Urinary bladder (tissue), 4 donors: Measurements from ENCODE around the gene TMEM94. TPM values are rescaled to one million over a fixed set of nuclear protein-coding genes. Genes with fewer than 3 reads are reported as not detected.

Experiments used
- DNase-seq: peaks from one replicate; pipeline ENCODE4 v3.0.0-alpha.2; 2015; ENCODE audit errors: extremely low spot score
- H3K27ac ChIP-seq: one replicate; pipeline ENCODE4 v1.5.1; 2013; ENCODE audit warnings: low read depth, mild to moderate bottlenecking, moderate library complexity
- H3K36me3 ChIP-seq: one replicate; pipeline ENCODE4 v1.6.1; 2013; ENCODE audit warnings: mild to moderate bottlenecking, moderate library complexity; ENCODE audit not compliant: insufficient read depth
- H3K4me1 ChIP-seq: one replicate; pipeline ENCODE4 v1.6.1; 2013; ENCODE audit warnings: mild to moderate bottlenecking, moderate library complexity; ENCODE audit not compliant: insufficient read depth
- H3K4me3 ChIP-seq: one replicate; pipeline ENCODE4 v1.5.1; 2013; ENCODE audit warnings: low read depth, low read length
- WGBS: extraction: QIAGEN DNeasy Blood & Tissue Kit; methylation state at CpG from one replicate; pipeline ENCODE4 v1.1.7; 2013; 5-methylcytosine and 5-hydroxymethylcytosine counted together
- polyA plus RNA-seq: library from polyadenylated mRNA; stranded (reverse); fragments of 200-250 nt; gene quantifications from one replicate; pipeline ENCODE4 v1.2.3, GENCODE V29; 2013
- total RNA-seq: library from RNA; depleted of rRNA; stranded (reverse); fragments of >200 nt; gene quantifications from one replicate; pipeline ENCODE4 v1.2.3, GENCODE V29; 2014
- donor health status: healthy with polysubstance abuse.
- donor health status: healthy.

The TMEM94 gene
- total and polyA plus RNA-seq, 2 donors: 24.9 to 45.8 TPM

- no peak overlapping the region for H3K27ac ChIP-seq
- peak; percentile 40 for DNase-seq
- peak overlapping the region; percentile 86 for H3K4me3 ChIP-seq
- H3K4me1 ChIP-seq: peaks cover 2% of the 10 kb centered on the region
- under 1% methylated on average over 38 of the region's 38 CpGs for WGBS
- no peaks in the 10 kb centered on the region for H3K36me3 ChIP-seq
These were observed 716 bp downstream of the TMEM94 start for GRCh38 chr17:75457047-75457654.

- DNase-seq: no peak
- Histone ChIP-seq H3K27ac (peak overlapping the region; percentile 65), H3K4me3 (no peak overlapping the region), H3K4me1 (peaks cover 2% of the 10 kb centered on the region), H3K36me3 (no peaks in the 10 kb centered on the region)
- 61% methylated on average over 1 of the region's 1 CpG for WGBS
These were observed 2.8 kb downstream of the TMEM94 start for GRCh38 chr17:75459246-75459589.

- Histone ChIP-seq H3K4me3 (no peak overlapping the region), H3K36me3 (no peaks in the 10 kb centered on the region), H3K4me1 (peaks cover 2% of the 10 kb centered on the region), H3K27ac (peak overlapping the region; percentile 65)
- peak; percentile 50 for DNase-seq
- WGBS: 63% methylated on average over 9 of the region's 9 CpGs
These were observed 3.3 kb downstream of the TMEM94 start for GRCh38 chr17:75459590-75460267.

GRCh38 chr17:75460295-75460694, 3.9 kb downstream of the TMEM94 start:
- Histone ChIP-seq H3K4me3 (no peak overlapping the region), H3K27ac (no peak overlapping the region), H3K36me3 (no peaks in the 10 kb centered on the region), H3K4me1 (peaks cover 2% of the 10 kb centered on the region)
- 91% methylated on average over 4 of the region's 4 CpGs for WGBS
- no peak for DNase-seq

GRCh38 chr17:75463603-75464002, 7.2 kb downstream of the TMEM94 start:
- 90% methylated on average over 2 of the region's 2 CpGs for WGBS
- no peaks in the 10 kb centered on the region for H3K36me3 ChIP-seq
- H3K4me1 ChIP-seq: peaks cover 2% of the 10 kb centered on the region
- no peak for DNase-seq
- H3K4me3 ChIP-seq: no peak overlapping the region
- H3K27ac ChIP-seq: no peak overlapping the region

GRCh38 chr17:75465039-75465438, 8.6 kb downstream of the TMEM94 start:
- Histone ChIP-seq H3K4me1 (no peaks in the 10 kb centered on the region), H3K4me3 (no peak overlapping the region), H3K36me3 (no peaks in the 10 kb centered on the region), H3K27ac (no peak overlapping the region)
- 92% methylated on average over 6 of the region's 6 CpGs for WGBS
- DNase-seq: no peak

- no peaks in the 10 kb centered on the region for H3K4me1 ChIP-seq
- no peak overlapping the region for H3K27ac ChIP-seq
- DNase-seq: no peak
- no peaks in the 10 kb centered on the region for H3K36me3 ChIP-seq
- WGBS: 69% methylated on average over 8 of the region's 8 CpGs
- no peak overlapping the region for H3K4me3 ChIP-seq
These were observed 11.9 kb downstream of the TMEM94 start for GRCh38 chr17:75468291-75468754.

GRCh38 chr17:75468779-75469373, 12.4 kb downstream of the TMEM94 start:
- Histone ChIP-seq H3K36me3 (no peaks in the 10 kb centered on the region), H3K27ac (no peak overlapping the region), H3K4me1 (no peaks in the 10 kb centered on the region), H3K4me3 (no peak overlapping the region)
- 83% methylated on average over 13 of the region's 13 CpGs for WGBS
- DNase-seq: no peak

GRCh38 chr17:75471207-75471606, 14.8 kb downstream of the TMEM94 start:
- no peak for DNase-seq
- WGBS: 90% methylated on average over 6 of the region's 6 CpGs
- no peaks in the 10 kb centered on the region for H3K36me3 ChIP-seq
- H3K4me3 ChIP-seq: no peak overlapping the region
- no peaks in the 10 kb centered on the region for H3K4me1 ChIP-seq
- H3K27ac ChIP-seq: no peak overlapping the region

GRCh38 chr17:75472119-75472518, 15.7 kb downstream of the TMEM94 start:
- H3K36me3 ChIP-seq: no peaks in the 10 kb centered on the region
- H3K4me1 ChIP-seq: no peaks in the 10 kb centered on the region
- no peak for DNase-seq
- H3K4me3 ChIP-seq: no peak overlapping the region
- WGBS: 66% methylated on average over 4 of the region's 4 CpGs
- no peak overlapping the region for H3K27ac ChIP-seq

GRCh38 chr17:75473246-75473645, 16.8 kb downstream of the TMEM94 start:
- no peak overlapping the region for H3K27ac ChIP-seq
- H3K4me1 ChIP-seq: no peaks in the 10 kb centered on the region
- 88% methylated on average over 2 of the region's 2 CpGs for WGBS
- H3K36me3 ChIP-seq: no peaks in the 10 kb centered on the region
- no peak overlapping the region for H3K4me3 ChIP-seq
- DNase-seq: no peak

GRCh38 chr17:75474736-75475135, 18.3 kb downstream of the TMEM94 start:
- WGBS: 84% methylated on average over 6 of the region's 6 CpGs
- Histone ChIP-seq H3K27ac (no peak overlapping the region), H3K4me1 (no peaks in the 10 kb centered on the region), H3K4me3 (no peak overlapping the region), H3K36me3 (no peaks in the 10 kb centered on the region)
- DNase-seq: no peak

GRCh38 chr17:75475144-75475835, 18.9 kb downstream of the TMEM94 start:
- Histone ChIP-seq H3K4me3 (no peak overlapping the region), H3K36me3 (no peaks in the 10 kb centered on the region), H3K27ac (no peak overlapping the region), H3K4me1 (no peaks in the 10 kb centered on the region)
- 57% methylated on average over 13 of the region's 13 CpGs for WGBS
- no peak for DNase-seq

- Histone ChIP-seq H3K36me3 (no peaks in the 10 kb centered on the region), H3K4me3 (no peak overlapping the region), H3K4me1 (no peaks in the 10 kb centered on the region), H3K27ac (no peak overlapping the region)
- DNase-seq: no peak
- 15% methylated on average over 3 of the region's 3 CpGs for WGBS
These were observed 19.4 kb downstream of the TMEM94 start for GRCh38 chr17:75475851-75476250.
